ACHN (cell line): Measurements from ENCODE around the gene KRTAP9-3.
"Not testable (repeated sequence)": the region's sequence is repeated elsewhere in the genome, so short reads cannot be mapped to it uniquely, and the experiment has no call there.

Experiments
- DNase-seq: peaks from one replicate; pipeline ENCODE4 v3.0.0-alpha.2; 2015
- in situ Hi-C: cut with HindIII; loops from 2 replicates; pipeline ENCODE4 v1.10.0; 2017; ENCODE audit warnings: low sequenced_read_pairs, low pct_ligation_motif_present, low pct_unique_long_range_greater_than_20kb

The KRTAP9-3 gene

GRCh38 chr17:41232399-41233105 is at the start of gene KRTAP9-3:
Gene KRTAP9-3, plus strand, starts transcription at chr17:41232449. Its CDS starts 53 bp downstream, at chr17:41232502.
- DNase-seq, in situ Hi-C loops: not testable (repeated sequence)

GRCh38 chr17:41184480-41184961 is 47.7 kb upstream of the KRTAP9-3 start, which contains the start of gene KRTAP4-1:
Gene KRTAP4-1, minus strand, starts transcription at chr17:41184911. Its CDS starts 57 bp downstream, at chr17:41184854.
- DNase-seq = no peak
- in situ Hi-C loops = no loop called here

GRCh38 chr17:41185001-41185400 is 47.2 kb upstream of the KRTAP9-3 start:
- DNase-seq = no peak
- in situ Hi-C loops = no loop called here

- in situ Hi-C loops = no loop called here
Observed at GRCh38 chr17:41186872-41187271, 45.4 kb upstream of the KRTAP9-3 start.

GRCh38 chr17:41189837-41190318 is 42.4 kb upstream of the KRTAP9-3 start, which contains the start of gene KRTAP9-1:
Gene KRTAP9-1, plus strand, starts transcription at chr17:41189887. Its CDS starts 0 bp downstream, at chr17:41189887.
- DNase-seq, in situ Hi-C loops: not testable (repeated sequence)

More at GRCh38 chr17:41186872-41187271, 45.4 kb upstream of the KRTAP9-3 start:
- no peak for DNase-seq

GRCh38 chr17:41190328-41190727 is 41.9 kb upstream of the KRTAP9-3 start:
- in situ Hi-C loops = no loop called here
- no peak for DNase-seq

GRCh38 chr17:41196068-41196467 is 36.2 kb upstream of the KRTAP9-3 start:
- in situ Hi-C loops = no loop called here

GRCh38 chr17:41199421-41200078 is 32.7 kb upstream of the KRTAP9-3 start:
- DNase-seq = no peak
- in situ Hi-C loops = no loop called here

More at GRCh38 chr17:41196068-41196467, 36.2 kb upstream of the KRTAP9-3 start:
- no peak for DNase-seq

- in situ Hi-C loops = no loop called here
- no peak for DNase-seq
Observed at GRCh38 chr17:41211845-41212466, 20.3 kb upstream of the KRTAP9-3 start.

- no peak for DNase-seq
- in situ Hi-C loops = no loop called here
Observed at GRCh38 chr17:41212524-41213169, 19.6 kb upstream of the KRTAP9-3 start.

GRCh38 chr17:41215681-41216080 is 16.6 kb upstream of the KRTAP9-3 start:
- in situ Hi-C loops = no loop called here

GRCh38 chr17:41223821-41224220 is 8.4 kb upstream of the KRTAP9-3 start:
- in situ Hi-C loops = no loop called here
- DNase-seq = no peak

More at GRCh38 chr17:41215681-41216080, 16.6 kb upstream of the KRTAP9-3 start:
- no peak for DNase-seq

GRCh38 chr17:41226051-41226450 is 6.2 kb upstream of the KRTAP9-3 start:
- no peak for DNase-seq
- in situ Hi-C loops = no loop called here

GRCh38 chr17:41226598-41227095 is 5.6 kb upstream of the KRTAP9-3 start, which contains the start of gene KRTAP9-2:
Gene KRTAP9-2, plus strand, starts transcription at chr17:41226648. Its CDS starts 7 bp downstream, at chr17:41226655.
- DNase-seq, in situ Hi-C loops: not testable (repeated sequence)

GRCh38 chr17:41230094-41230493 is 2.2 kb upstream of the KRTAP9-3 start:
- DNase-seq = no peak

GRCh38 chr17:41231731-41232130 is 518 bp upstream of the KRTAP9-3 start:
- DNase-seq = no peak
- in situ Hi-C loops = no loop called here

More at GRCh38 chr17:41230094-41230493, 2.2 kb upstream of the KRTAP9-3 start:
- in situ Hi-C loops = no loop called here

GRCh38 chr17:41237116-41237515 is 4.9 kb downstream of the KRTAP9-3 start:
- DNase-seq, in situ Hi-C loops: not testable (repeated sequence)

GRCh38 chr17:41237949-41238437 is 5.7 kb downstream of the KRTAP9-3 start, which contains the start of gene KRTAP9-8:
Gene KRTAP9-8, plus strand, starts transcription at chr17:41237999. Its CDS starts 53 bp downstream, at chr17:41238052.
- in situ Hi-C loops, DNase-seq: not testable (repeated sequence)
